Ureter (tissue), 1 donor: ENCODE measurements around the gene PTCD2. TPM values are rescaled to one million over a fixed set of nuclear protein-coding genes. Genes with fewer than 3 reads are reported as not detected.

Experiments used
- DNase-seq: peaks from one replicate; pipeline ENCODE4 v3.0.0-alpha.2; 2020; ENCODE audit warnings: low spot score
- total RNA-seq: library from RNA; stranded (reverse); gene quantifications from one replicate; pipeline ENCODE4 v1.2.4, GENCODE V29; 2023
- donor health status: DM: yes; HTN: yes; CAD: no.

Gene PTCD2
- total RNA-seq, 1 donor from 2014 or later = 17.0 TPM

DNA sequence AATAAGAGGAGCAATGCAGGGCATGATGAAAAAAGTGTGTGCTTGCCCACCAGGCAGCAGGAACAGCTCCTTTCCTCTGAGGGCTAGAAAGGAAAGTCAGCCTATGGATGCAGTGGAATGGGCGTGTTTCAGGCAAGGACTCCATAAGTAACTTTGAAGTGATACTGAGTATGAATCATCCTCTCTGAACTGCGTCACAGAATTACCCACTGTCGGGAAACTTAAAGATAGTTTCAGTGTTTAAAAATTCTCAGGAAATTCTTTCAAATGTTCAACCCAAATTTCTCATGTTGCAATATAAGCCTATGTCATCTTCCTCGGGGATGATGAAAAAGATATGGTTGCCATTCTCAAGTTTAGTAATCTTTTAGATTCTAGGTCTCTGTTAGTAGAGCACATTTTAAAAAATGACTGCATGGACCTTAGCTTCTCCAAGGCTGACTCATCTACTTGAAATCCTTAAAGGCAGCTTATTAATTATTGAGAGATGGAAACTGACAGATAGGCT is 27.7 kb downstream of the PTCD2 start:
- no peak for DNase-seq

DNA sequence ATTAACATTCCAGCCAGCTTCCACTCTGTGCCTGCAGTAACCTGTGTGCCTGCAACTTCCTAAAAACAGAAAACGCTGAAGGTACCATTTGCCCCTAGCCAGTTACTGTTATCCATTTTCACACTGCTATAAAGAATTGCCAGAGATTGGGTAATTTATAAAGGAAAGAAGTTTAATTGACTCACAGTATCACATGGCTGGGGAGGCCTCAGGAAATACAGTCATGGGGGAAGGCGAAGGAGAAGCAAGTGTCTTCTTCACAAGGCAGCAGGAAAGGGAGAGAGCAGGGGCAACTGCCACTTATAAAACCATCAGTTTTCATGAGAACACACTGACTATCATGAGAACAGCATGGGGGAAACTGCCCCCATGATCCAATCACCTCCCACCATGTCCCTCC is 31.2 kb downstream of the PTCD2 start:
- no peak for DNase-seq

DNA sequence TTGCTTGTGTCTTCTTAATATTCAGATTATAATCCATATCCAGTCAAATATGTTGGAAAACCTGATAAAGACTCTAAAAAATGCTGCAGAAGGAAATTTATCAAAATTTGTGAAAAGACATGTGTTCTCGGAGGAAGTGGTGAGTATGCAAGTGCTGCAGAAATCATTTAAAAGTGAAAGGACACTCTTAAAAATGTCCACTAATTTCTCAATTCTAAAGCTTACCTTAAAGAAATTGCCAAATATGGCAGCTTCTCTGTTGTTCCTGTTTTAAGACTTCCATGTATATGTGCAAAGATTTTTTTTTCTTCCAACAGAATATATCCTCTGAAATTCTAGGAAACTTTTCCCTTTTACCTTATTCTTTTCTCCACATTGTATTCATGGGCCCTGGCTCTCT is 32.4 kb downstream of the PTCD2 start:
- no peak for DNase-seq

DNA sequence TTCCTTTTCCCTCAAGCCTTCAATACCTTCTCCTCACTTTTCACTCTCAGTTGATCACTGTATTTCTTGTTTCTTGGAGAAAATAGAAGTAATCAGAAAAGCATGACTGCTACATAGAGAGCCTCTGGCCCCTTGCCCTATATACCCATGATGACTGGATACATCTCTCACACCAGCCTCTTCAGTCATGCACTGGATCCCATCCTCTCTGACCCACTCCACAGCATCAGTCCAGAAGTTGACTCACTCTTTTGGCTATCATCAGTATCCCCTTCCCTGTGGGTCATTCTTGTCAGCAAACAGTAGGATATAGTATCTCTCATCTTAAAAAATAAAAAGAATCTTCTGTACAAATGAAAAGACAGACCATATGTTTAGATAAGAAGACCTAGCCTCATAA is 32.9 kb downstream of the PTCD2 start:
- no peak for DNase-seq

DNA sequence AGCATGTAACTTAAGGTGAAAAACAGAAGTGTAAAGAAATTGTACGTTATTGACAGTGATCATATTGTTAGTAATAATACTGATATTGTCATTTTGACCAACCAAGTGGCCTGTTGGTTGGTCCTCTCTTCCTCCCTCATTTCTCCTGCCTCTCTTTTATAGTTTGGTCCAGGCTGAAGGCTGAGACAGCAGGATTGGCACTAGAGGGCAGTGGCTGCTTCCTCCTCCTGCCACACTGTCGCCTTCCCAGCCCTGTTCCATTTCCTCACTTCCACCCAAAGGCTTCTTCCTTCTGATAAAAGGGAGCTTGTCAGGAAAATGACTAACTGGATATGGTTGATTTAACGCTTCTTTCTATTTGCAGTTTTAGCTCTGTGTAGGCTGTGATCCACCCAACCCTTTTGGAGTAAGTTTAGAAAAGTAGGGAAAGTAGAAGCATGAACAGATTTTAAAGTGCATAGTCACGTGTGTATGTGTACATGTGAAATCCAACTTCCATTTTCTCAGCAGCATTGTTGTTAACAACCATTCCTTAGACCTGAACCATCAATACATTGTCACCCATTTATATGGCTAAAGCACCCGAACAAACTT is 35.6 kb downstream of the PTCD2 start:
- DNase-seq = no peak

DNA sequence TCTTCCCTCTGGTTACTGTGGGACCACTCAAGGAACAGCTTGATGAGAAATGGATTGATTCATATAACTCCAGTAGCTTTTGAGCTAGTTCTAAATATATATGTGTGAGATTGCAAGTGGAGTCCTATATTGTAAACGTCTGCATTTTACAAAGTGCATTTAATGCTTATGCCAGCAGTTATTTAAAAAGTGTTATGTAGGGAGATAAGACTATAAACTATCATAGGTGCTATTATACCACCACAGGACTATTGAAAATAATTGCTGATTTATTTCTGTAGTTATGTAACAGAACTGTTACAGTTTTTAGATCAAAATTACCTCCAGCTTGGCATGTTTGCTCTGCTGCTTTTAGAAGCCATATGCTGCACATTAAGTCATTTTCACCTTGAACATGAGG is 36.2 kb downstream of the PTCD2 start:
- no peak for DNase-seq

DNA sequence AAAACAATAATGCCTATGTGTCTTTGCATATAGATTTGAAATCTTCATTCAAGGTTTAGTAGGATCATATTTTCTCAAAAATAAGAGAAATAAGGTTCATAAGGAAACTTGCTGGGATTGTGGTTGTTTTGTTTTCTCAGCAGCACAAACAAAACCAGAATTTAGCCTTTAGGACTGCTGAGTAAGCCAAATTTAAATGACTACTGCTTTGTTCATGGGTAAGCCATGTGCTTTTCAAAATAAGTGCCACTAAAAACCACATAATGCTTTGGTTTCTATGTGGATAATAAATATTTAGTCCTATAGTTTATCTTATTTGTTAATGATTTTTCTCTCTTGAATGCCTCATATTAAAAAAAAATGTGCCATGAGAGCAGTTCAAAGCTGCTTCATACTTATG is 38.8 kb downstream of the PTCD2 start:
- DNase-seq = no peak

DNA sequence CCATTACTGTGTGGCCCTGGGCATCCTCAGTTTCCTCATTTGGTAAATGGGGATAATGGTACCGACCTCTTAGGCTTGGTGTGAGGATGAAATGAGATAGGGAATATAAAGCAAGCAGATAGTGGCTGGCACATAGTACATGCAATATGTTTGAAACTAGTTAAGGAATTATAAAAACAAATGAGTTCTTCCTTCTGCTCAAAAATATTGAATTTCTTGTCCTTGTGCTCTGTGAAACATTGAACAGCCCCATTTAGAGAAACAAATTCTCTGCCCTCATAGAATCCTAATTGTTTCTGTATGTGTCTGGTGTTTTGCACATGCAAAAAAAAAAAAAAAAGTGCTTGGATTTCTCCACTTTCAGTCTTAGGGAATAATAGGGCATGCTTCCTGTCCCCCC is 39.7 kb downstream of the PTCD2 start:
- DNase-seq = no peak

DNA sequence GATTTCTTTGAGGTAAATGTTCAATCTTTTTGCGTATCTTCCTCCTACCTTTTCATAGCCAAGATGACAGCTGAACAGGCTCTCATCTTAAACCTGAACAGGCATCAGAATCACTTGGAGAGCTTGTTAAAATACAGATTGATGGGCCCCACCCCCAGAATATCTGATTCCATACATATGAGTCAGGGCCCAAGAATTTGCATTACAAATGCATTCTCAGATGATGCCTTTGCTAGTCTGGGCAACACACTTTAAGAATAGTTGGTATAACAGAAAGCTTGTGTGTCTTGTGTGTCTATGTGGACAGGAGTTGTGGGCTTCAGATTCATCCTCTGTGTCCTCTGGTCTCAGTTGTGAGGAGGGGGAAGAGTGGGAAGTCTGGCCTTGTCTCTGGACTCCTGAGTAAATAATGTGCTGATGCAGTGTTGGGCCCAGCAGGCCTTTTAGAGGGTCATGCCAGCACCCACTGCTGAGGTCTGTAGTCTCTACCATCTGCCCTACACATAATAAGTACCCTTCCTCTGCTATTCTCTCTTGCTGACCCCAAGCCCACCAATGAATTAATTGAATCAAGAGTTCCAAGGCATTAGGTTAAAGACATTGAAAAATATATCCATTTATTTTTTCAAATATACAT is 43.1 kb downstream of the PTCD2 start:
- no peak for DNase-seq

DNA sequence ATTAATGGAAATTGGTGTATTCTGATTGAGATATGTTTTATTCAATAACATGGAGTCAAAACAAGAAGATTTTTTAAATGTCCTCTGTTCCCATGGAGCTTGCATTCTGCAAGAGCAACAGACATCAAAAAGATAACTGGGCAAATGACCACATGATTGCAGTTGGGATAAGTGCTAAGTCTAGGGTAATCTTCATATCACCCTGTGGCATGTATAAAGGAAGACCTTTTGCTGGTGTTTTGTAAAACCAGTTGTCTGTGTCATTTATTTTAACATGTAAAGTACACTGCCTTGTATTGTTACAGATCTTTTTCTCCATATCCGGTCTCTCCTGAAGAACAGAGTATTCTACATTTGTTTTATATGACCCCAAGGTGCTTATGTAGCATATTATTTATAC is 44.0 kb downstream of the PTCD2 start:
- DNase-seq = no peak

DNA sequence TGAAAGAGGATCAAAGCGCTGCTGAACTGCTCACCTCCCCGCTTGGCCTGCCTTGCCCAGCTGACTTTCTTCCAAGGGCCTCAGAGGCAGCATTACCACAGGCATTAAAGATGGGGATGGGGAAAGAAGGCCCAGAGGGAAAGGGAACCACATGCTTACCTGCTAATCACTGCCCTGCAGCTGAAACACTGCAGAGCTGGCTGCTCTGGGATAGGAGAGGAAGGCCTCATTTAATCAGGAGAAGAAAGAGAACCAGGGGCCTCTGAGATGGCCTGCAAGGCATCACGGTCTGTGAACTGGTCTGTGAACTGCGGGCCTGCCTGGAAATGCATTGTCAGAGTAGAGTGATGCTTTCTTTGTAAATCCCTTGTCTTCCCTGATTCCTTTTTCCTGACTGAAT is 44.8 kb downstream of the PTCD2 start:
- DNase-seq = no peak

DNA sequence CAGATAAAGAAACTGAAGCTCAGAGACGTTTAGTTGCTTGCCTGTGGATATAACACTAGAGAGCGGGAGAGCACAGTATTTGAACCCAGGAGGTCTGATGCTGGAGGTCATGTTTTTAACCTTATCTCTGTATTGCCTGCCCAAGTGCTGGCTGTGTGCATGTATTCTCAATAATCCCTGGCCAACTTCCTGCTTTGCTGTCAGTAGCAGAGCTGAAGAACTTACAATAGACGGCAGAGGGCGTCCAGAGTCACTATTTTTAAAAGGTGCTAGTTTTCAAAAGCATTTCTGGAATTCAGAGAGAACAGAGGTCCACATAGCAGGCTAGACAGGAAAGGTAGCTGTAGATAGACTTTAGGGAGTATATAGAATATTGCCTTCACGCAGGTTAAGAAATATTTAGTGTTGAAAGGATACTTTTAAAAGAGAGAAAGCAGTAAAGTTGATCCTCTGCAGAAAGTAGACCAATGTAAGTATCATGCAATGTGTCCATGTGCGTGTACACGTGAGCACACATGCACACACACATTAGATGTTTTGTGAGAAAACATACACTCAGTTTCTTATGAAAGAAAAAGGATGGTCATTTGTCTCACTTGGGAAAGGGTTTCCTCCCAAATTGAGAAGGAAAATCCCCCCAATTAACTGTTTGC is 46.3 kb downstream of the PTCD2 start:
- DNase-seq = peak; percentile 79

DNA sequence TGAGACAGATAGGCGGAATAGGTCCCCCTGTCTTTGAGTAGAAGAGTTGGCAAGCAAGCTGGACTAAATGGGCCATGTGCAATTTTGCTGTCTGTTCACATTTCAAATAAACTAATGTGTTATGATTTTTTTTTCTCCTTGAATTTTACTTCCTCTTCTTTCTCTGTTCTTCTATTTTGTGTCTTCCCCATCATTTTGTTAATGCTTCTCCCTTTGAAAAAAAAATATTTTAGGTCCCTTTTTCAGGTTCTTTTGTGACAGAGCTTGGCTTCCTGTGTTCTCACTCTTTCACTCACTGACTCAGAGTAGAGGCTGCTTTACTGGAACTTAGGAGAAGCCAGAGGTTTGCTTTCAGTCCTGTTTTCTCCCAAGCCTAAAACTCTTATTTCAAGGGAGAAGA is 48.1 kb downstream of the PTCD2 start:
- DNase-seq = no peak

DNA sequence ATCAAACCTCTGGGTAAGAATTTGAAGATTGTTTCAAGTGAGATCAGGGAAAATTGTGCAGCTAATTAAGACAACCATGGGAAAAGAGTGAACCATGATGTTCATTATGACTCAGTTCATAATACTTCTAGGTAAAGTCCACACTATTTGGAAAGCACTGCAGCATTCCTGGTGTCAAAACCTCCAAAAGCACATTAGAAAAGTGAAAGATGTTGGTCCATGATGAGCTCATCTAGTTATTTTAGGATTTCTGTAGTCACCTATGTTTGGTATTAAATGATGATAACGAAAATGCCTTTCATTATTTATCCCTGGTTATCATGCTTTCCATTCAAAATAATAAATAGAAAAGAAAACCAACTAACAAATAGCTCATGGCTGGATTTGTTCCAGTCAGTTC is 49.1 kb downstream of the PTCD2 start:
- DNase-seq = no peak

DNA sequence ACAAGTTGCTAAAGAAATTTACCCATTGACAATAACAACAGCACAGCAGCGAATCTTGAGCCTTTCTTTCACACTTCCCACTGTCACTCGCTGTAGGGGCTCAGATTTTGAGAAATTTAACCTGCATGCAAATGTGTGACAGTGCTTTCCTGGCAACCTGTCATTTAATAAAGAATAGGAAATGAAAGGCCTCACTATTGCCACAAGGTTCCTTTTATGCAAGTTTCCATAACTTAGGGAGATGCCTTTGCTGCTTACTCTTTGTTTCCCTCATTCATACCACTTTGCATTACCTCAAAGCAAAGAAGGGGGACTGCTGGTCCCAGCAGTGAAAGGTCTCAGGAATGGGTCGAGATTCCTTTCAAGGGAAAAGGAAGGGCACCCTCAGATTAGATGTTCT is 49.5 kb downstream of the PTCD2 start:
- no peak for DNase-seq

DNA sequence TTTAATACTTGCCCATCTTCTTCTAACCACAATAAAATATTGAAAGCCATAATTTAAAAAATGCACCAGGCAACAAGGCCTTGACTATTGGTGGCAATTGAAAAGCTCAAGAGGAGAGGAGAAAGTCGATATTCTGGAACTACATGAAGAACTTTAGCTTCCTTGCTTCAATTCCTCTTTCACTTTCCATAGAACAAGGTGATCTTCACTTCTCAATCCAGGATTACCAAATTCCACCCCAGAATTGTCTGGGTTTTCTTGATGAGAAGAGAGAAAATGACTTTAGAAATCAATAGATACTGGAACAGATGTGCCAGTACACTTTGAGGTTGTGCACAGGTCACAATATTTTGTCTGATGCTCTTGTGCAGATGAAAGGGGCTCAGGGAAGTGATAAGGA is 52.2 kb downstream of the PTCD2 start:
- DNase-seq = no peak

DNA sequence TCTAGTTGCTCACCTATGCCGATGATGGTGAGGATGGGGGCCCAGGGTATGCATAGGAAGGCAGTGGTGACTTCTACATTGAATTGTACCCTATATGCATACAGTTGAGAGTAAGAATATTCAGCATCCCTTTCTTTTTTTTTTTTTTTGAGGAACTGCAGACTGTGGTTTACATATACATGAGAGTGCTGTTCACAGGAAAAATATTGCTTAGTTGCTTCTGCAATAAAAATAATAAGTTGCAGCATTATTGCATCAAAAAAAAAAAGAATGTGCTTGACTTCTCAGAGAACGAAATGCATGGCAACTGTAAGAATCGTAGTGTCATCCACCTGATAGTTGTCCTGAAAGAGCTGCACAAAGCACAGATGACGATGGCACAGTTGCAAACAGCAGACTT is 52.8 kb downstream of the PTCD2 start:
- no peak for DNase-seq

DNA sequence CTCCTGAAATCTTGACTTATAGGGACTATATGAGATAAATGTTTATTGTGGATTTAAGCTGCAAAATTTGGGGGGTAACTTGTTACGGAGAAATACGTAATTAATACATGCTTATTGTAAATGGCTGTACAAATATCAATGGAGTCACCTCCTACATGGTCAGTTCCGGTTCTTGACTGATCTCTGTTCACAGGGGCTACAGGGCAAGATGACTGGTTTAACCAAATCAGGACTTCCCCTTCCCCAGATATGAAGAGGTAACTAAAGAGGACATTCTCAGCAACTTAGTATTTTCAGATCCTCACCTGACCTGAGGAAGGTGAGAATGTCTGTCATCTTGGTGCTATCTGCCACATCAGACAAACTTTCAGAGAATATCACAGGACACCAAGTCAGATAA is 54.7 kb downstream of the PTCD2 start:
- DNase-seq = no peak

DNA sequence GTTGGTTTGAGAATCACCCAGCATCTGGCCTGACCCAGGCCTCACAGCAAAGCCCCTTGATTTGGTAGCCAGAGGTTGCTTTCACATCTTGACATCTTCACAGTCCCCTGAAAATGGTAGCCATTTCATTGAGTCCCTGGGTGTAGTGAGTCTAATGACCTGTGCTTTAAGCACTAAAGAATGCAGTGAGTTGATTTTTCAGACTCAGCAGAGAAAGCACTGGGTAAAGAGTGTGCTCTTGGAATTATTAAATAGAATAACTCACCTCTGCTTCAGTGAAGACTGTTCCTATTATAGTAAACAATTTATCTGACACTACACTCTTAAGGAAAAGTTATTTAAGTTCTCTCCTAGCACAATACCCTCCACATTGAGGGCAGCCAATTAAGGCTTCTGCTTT is 56.2 kb downstream of the PTCD2 start:
- no peak for DNase-seq

DNA sequence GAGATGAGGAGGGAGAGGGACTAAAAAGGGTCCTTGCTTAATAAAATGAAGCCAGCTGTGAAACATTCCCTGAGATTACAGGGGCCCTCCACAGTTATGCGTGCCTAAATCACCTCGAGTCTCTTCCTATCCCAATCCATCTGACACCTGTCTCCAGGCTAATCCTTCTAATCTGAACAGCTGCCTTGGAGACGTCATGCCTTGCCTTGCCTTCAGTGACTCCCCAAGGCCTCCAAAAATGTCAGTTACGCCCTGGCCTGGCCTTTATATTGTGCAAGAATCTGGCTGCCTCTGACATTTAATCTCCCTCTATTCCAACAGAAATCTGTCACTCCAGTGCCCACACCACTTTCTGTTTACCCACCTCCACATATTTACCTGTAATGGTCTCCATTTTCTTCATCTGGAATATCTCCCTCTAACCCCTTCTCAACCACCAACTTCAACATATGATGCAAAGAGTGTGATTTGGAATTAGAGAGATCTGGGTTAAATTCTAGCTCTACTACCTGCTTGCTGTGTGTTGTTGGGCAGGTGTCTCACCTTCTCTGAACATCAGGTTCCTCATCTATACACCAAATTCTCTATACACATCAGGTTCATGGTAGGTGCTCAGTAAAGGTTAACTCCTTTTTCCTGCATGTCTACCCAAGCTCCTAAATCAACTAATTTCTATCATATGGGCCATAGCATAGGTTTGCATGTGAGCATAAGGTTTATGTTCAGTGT is 57.9 kb downstream of the PTCD2 start:
- no peak for DNase-seq

DNA sequence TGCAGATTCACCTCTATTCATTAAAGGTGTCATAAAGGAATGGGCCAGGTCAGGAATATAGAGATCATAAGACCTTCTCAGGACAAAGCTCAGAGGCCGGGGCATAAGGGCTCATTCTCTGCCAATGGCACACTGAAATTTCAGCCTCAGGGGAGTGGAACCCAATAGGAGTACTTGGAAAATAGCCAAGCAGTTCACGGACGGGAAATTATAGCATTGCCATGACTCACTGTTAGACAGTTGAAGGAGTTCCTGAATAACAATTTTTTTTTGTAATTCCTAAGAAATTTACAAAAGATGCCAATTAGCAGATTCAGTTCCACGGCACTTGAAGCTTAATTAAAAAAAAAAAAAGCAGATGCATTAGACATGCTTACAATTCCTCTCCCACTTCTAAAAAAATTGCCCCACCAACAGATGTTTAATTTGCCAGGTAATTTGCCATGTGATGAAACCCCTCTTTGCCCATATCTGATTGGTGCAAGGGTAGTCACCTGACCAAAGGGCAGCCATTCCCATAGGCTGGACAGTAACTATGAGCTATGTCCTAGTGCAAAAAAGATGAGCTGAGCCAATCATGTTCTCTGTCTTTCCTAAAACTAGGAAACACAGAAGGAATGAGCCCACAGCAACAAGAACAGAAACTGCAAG is 58.6 kb downstream of the PTCD2 start:
- no peak for DNase-seq

DNA sequence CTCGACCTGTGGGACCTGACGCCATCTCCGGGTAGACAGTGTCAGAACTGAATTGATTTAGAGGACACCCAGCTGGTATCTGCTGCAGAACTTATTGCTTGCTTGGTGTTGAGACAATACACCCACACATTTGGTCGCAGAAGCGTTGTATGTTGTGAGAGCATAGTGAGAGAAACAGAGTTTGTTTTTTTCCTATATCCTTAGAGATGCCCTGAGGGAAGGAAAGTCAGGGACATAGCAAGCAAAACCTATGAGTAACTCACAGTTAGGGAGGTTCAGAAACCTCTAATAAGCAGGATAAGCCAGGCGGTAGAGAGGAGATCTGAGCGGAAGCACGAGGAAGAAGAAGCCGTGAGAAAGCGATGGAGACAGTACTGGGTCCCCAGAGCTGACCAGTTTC is 59.8 kb downstream of the PTCD2 start:
- DNase-seq = no peak
